Activated T-helper 17 cell treated with anti-CD3 and anti-CD28 coated beads, Interleukin-2, amount 50 U/mL, for 72 hours (primary cell): Measurements from ENCODE around the gene OR2B2. TPM values are rescaled to one million over a fixed set of nuclear protein-coding genes. Genes with fewer than 3 reads are reported as not detected.

Experiments
- ATAC-seq: fragments of 150-1000 bp; cut with Tn5 transposase; replicated peaks from 2 replicates; pipeline ENCODE4 v1.10.0; 2021; ENCODE audit warnings: mild to moderate bottlenecking, moderate library complexity
- H3K27ac Mint-ChIP-seq: one replicate; pipeline ENCODE4 v1.8.0; 2022; ENCODE audit warnings: mixed read lengths
- H3K27me3 Mint-ChIP-seq: one replicate; pipeline ENCODE4 v1.8.0; 2022; ENCODE audit warnings: mixed read lengths
- H3K36me3 Mint-ChIP-seq: one replicate; pipeline ENCODE4 v1.8.0; 2022; ENCODE audit warnings: low read depth, mild to moderate bottlenecking, mixed read lengths
- H3K4me1 Mint-ChIP-seq: one replicate; pipeline ENCODE4 v1.8.0; 2022; ENCODE audit warnings: mixed read lengths
- H3K4me3 Mint-ChIP-seq: one replicate; pipeline ENCODE4 v1.8.0; 2022; ENCODE audit warnings: mild to moderate bottlenecking, mixed read lengths
- H3K9me3 Mint-ChIP-seq: one replicate; pipeline ENCODE4 v1.8.0; 2022; ENCODE audit warnings: mixed read lengths
- total RNA-seq, 2 donors: library from RNA; stranded (reverse); gene quantifications; one replicate each; pipeline ENCODE4 v1.2.3, GENCODE V29; 2022

The OR2B2 gene
- total RNA-seq, 2 donors from 2014 or later, result not detected

- Mint-ChIP-seq H3K27me3 (no peaks in the 10 kb centered on the region), H3K4me3 (peak overlapping the region; percentile 97), H3K36me3 (peaks cover 21% of the 10 kb centered on the region), H3K27ac (peak overlapping the region; percentile 96), H3K4me1 (peaks cover 31% of the 10 kb centered on the region), H3K9me3 (peaks cover 4% of the 10 kb centered on the region)
- ATAC-seq, result peak; percentile 22
Measured at GRCh38 chr6:27866357-27867050, 45.7 kb downstream of the OR2B2 start.

DNA sequence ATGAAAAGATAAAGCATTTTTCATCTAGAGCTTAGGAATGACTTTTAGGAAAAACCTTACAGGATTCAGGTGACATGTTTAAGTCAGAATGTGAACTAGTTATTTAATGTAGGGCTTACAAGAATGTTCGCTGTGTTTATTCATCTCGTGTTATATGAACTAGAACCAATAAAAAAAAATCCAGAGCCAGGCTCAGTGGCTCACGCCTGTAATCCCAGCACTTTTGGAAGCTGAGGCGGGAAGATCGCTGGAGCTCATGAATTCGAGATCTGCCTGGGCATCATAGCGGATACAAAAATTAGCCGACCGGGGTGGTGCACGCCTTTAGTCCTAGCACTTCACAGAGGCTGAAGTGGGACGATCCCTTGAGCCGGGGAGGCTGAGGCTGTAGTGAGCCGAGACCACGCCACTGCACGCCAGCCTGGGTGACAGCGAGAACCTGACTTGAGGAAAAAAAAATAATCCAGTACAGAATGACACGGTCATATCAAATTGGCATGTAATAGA is 46.3 kb downstream of the OR2B2 start:
- peaks cover 21% of the 10 kb centered on the region for H3K36me3 Mint-ChIP-seq
- ATAC-seq, result peak; percentile 17
- H3K27ac Mint-ChIP-seq, result peak overlapping the region; percentile 96
- H3K4me1 Mint-ChIP-seq, result peaks cover 31% of the 10 kb centered on the region
- H3K9me3 Mint-ChIP-seq, result peaks cover 4% of the 10 kb centered on the region
- peak overlapping the region; percentile 97 for H3K4me3 Mint-ChIP-seq
- no peaks in the 10 kb centered on the region for H3K27me3 Mint-ChIP-seq

DNA sequence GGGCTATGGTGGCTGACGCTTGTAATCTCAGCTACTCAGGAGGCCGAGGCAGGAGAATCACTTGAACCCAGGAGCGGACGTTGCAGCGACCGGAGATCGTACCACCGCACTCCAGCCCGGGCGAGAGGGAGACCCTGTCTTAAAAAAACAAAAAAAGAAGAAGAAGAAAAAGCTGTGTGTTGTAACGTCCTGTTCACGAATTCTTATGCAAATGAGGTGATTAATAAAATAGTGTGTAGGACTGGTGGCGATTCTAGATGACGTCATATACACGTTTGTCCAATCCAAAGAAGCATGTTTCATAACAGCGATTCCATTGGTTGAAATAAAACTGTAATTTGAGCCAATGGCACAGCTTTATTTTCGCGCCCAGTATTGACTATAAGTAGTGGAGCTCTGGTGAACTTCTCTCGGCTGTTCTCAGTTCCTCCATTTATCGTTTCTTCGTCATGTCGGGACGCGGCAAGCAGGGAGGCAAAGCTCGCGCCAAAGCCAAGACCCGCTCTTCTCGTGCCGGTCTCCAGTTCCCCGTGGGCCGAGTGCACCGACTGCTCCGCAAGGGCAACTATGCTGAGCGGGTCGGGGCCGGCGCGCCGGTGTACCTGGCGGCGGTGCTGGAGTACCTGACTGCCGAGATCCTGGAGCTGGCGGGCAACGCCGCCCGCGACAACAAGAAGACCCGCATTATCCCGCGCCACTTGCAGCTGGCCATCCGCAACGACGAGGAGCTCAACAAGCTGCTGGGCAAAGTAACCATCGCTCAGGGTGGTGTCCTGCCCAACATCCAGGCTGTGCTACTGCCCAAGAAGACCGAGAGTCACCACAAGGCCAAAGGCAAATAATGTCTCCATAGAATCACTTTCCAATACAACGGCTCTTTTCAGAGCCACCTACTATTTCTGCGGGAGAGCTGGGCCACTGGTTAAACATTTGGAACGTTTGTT is 47.0 kb downstream of the OR2B2 start:
- peaks cover 26% of the 10 kb centered on the region for H3K4me1 Mint-ChIP-seq
- no peaks in the 10 kb centered on the region for H3K9me3 Mint-ChIP-seq
- ATAC-seq, result peak; percentile 68
- peak overlapping the region; percentile 97 for H3K4me3 Mint-ChIP-seq
- no peaks in the 10 kb centered on the region for H3K27me3 Mint-ChIP-seq
- peaks cover 21% of the 10 kb centered on the region for H3K36me3 Mint-ChIP-seq
- H3K27ac Mint-ChIP-seq, result peak overlapping the region; percentile 96

- H3K4me3 Mint-ChIP-seq, result peak overlapping the region; percentile 97
- peaks cover 21% of the 10 kb centered on the region for H3K36me3 Mint-ChIP-seq
- ATAC-seq, result no peak
- no peaks in the 10 kb centered on the region for H3K27me3 Mint-ChIP-seq
- H3K4me1 Mint-ChIP-seq, result peaks cover 25% of the 10 kb centered on the region
- H3K27ac Mint-ChIP-seq, result peak overlapping the region; percentile 96
- H3K9me3 Mint-ChIP-seq, result no peaks in the 10 kb centered on the region
Measured at GRCh38 chr6:27863962-27864905, 48.0 kb downstream of the OR2B2 start.

DNA sequence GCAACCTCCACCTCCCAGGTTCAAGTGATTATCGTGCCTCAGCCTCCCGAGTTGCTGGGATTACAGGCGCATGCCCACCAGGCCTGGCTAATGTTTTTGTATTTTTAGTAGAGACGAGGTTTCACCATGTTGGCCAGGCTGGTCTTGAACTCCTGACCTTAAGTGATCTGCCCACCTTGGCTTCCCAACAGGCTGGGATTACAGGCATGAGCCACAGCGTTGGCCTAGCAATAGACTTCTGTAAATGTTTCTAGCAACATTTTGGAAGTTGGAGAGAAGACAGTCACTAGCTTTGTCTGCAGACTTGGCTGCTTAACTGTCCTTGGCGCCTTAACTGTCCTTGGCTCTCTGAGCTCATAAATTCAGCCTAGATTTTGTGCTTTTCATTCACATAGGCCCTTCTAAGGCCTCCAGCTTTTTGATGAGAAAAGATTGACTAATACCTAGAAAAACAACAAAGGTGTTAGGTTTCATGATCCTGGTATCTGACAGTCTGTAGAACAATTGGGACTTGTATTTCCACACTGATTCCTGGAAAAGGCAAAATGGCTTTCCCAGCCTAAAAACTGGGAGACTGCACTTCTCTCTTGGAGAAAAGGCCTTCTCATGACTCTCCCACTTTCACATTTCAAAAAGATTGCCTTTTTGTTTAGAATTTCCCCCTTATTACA is 49.7 kb downstream of the OR2B2 start:
- no peaks in the 10 kb centered on the region for H3K9me3 Mint-ChIP-seq
- peak overlapping the region; percentile 44 for H3K27ac Mint-ChIP-seq
- ATAC-seq, result no peak
- peak overlapping the region; percentile 97 for H3K4me3 Mint-ChIP-seq
- no peaks in the 10 kb centered on the region for H3K27me3 Mint-ChIP-seq
- H3K4me1 Mint-ChIP-seq, result peaks cover 25% of the 10 kb centered on the region
- H3K36me3 Mint-ChIP-seq, result peaks cover 21% of the 10 kb centered on the region

GRCh38 chr6:27861861-27862260 is 50.3 kb downstream of the OR2B2 start:
- peaks cover 16% of the 10 kb centered on the region for H3K36me3 Mint-ChIP-seq
- ATAC-seq, result no peak

GRCh38 chr6:27861276-27861840 is 50.8 kb downstream of the OR2B2 start:
- H3K4me3 Mint-ChIP-seq, result no peak overlapping the region
- no peak for ATAC-seq
- peaks cover 16% of the 10 kb centered on the region for H3K4me1 Mint-ChIP-seq
- peaks cover 16% of the 10 kb centered on the region for H3K36me3 Mint-ChIP-seq
- no peaks in the 10 kb centered on the region for H3K27me3 Mint-ChIP-seq
- H3K27ac Mint-ChIP-seq, result no peak overlapping the region
- H3K9me3 Mint-ChIP-seq, result no peaks in the 10 kb centered on the region

More at GRCh38 chr6:27861861-27862260, 50.3 kb downstream of the OR2B2 start:
- Mint-ChIP-seq H3K27ac (no peak overlapping the region), H3K4me3 (no peak overlapping the region), H3K27me3 (no peaks in the 10 kb centered on the region), H3K9me3 (no peaks in the 10 kb centered on the region), H3K4me1 (peaks cover 19% of the 10 kb centered on the region)

Other genes with a start within 250 kb of the OR2B2 start
- gene OR2B6, start 44.8 kb upstream of the OR2B2 start, total RNA-seq, result under 1 TPM in 1 of 2 donors, not detected in 1; 0.54 TPM
- gene ZNF165, start 168.2 kb upstream of the OR2B2 start, total RNA-seq, result 10 to 100 TPM in 1 of 2 donors, 1 to 10 TPM in 1; 2.1 to 14.8 TPM
- gene ZSCAN16, start 212.2 kb upstream of the OR2B2 start, total RNA-seq, result 1 to 10 TPM; 2.0 to 3.0 TPM
- 10 to 100 TPM; 16.5 to 42.7 TPM for gene ZKSCAN8, start 229.5 kb upstream of the OR2B2 start, total RNA-seq